ENCODE measurements around the gene OARD1.

DNA sequence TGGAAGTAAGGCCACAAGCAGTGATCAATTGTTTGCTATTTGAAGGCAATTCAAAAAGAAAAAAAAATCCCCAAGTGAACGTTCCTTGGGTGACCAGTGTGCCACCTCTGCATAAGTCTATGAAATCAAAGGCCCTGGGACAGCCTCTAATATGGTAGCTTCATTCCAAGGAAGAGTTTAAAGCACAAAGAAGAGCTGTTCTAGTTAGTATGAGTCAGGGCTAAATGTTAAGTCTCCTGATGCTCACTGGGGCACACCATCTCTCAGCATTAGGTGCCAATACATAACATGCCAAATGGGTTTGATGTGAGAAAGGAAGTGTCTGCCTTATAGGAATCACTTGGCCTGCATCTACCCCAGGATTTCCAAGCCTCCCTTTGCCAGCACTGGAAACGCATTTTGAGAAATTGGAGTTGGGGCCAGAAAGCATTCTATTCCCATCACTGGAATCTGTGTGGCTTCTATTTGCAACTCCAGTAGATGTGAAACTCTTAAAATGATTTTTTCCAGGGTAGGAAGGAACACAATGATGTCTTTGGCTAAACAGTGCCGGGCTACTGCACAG is 46.1 kb downstream of the OARD1 start:
- TF ChIP-seq POLR2A (IDR thresholded peaks at IDR 0.05) (no peak), POLR2AphosphoS5 (IDR thresholded peaks at IDR 0.05) (no peak)
